ENCODE results near the gene RBM34.

Gene RBM34

GRCh38 chr1:235147269-235147668, 13.8 kb downstream of the RBM34 start:
- TF ChIP-seq CTCF (IDR thresholded peaks at IDR 0.05), result no peak

- no peak for TF ChIP-seq CTCF (IDR thresholded peaks at IDR 0.05)
Measured at GRCh38 chr1:235145639-235146038, 15.4 kb downstream of the RBM34 start.

DNA sequence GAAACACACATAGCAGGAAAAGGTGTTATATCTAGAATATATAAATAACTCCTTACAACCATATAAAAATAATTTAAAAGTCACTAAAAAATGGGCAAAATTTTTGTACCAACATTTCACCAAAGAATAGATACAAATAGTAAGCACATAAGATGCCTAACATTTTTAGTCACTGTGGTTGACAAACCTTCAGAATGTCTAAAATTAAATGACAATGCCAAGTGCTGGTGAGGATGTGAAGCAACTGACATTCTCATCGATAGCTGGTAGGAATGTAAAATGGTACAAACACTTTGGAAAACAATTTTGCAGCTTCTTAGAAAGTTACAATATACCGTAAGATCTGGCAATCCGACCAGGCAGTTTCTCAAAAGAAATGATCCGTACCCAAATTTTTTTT, 18.1 kb downstream of the RBM34 start:
- no peak for TF ChIP-seq CTCF (IDR thresholded peaks at IDR 0.05)

- no peak for TF ChIP-seq CTCF (IDR thresholded peaks at IDR 0.05)
Measured at GRCh38 chr1:235139315-235139714, 21.7 kb downstream of the RBM34 start.

DNA sequence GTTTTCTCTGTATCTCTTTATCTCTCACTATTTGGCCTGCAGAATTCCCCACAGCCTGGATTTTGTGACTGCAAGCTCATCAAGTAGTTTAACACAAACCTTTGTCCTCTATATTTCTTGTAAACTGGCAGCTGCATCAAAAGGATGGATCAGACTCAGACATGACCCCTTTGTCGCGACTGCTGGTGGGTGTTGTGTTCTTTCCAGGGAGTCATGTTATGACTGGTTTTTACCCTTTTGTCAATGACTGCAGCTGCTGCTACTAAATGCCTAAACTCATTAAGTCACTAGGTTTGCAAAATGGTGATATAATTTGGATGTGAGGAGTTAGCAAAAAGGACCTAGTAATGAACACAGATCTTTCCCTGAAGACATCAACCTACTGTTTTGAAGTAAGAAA, 22.2 kb downstream of the RBM34 start:
- TF ChIP-seq CTCF (IDR thresholded peaks at IDR 0.05), result no peak

- no peak for TF ChIP-seq CTCF (IDR thresholded peaks at IDR 0.05)
Measured at GRCh38 chr1:235136111-235136510, 24.9 kb downstream of the RBM34 start.

- TF ChIP-seq CTCF (IDR thresholded peaks at IDR 0.05), result no peak
Measured at GRCh38 chr1:235134171-235134570, 26.9 kb downstream of the RBM34 start.

DNA sequence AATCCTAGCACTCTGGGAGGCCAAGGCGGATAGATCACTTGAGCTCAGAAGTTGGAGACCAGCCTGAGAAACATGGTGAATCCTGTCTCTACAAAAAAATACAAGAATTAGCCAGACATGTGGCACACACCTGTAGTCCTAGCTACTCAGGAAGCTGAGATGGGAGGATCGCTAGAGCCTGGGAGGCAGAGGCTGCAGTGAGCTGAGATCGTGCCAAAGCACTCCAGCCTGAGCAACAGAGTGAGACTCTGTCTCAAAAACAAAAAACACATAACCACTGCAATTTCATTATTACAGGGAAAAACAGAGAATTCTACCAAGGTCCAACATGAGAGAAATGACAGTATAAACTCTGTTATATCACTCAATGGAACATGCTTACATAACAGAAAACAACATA, 28.0 kb downstream of the RBM34 start:
- TF ChIP-seq CTCF (IDR thresholded peaks at IDR 0.05), result no peak

Data from LNCAP (cell line).